Natural killer cell (primary cell): ENCODE results near the gene EXOC1. TPM values are rescaled to one million over a fixed set of nuclear protein-coding genes. Genes with fewer than 3 reads are reported as not detected.

ENCODE experiments used
- ATAC-seq, 3 donors: fragments of 150-1000 bp in 2 of 3; fragments of 200-7000 bp in 1 of 3; cut with Tn5 transposase; 1 replicate in 1 of 3; 2 replicates in 2 of 3; pipeline ENCODE4 v1.10.0; 2021; ENCODE audit warnings: mild to moderate bottlenecking in 2 of 3, moderate library complexity in 2 of 3
- DNase-seq, 2 donors: peaks; one replicate each; pipeline versions ENCODE4 v3.0.0 to v3.0.0-alpha.2; 2013 to 2021; ENCODE audit warnings: mixed read lengths in 1 of 2
- H3K27ac ChIP-seq: one replicate; pipeline ENCODE4 v1.5.1; 2013; ENCODE audit warnings: mild to moderate bottlenecking, low read length
- H3K27me3 ChIP-seq: one replicate; pipeline ENCODE4 v1.6.1; 2013; ENCODE audit warnings: low read length; ENCODE audit not compliant: control insufficient read depth, insufficient read depth
- H3K36me3 ChIP-seq: one replicate; pipeline ENCODE4 v1.6.1; 2013; ENCODE audit warnings: low read length; ENCODE audit not compliant: control insufficient read depth, insufficient read depth
- H3K4me1 ChIP-seq: one replicate; pipeline ENCODE4 v1.6.1; 2013; ENCODE audit warnings: low read length; ENCODE audit not compliant: control insufficient read depth, insufficient read depth
- H3K4me3 ChIP-seq: one replicate; pipeline ENCODE4 v1.5.1; 2013; ENCODE audit warnings: low read length
- H3K9me3 ChIP-seq: one replicate; pipeline ENCODE4 v1.6.1; 2013; ENCODE audit warnings: low read length; ENCODE audit not compliant: control insufficient read depth, insufficient read depth
- H3K27ac Mint-ChIP-seq, 2 donors: one replicate each; pipeline ENCODE4 v1.8.0; 2022; ENCODE audit warnings: mild to moderate bottlenecking in 2 of 2, mixed read lengths in 2 of 2, moderate library complexity in 1 of 2
- H3K27me3 Mint-ChIP-seq, 2 donors: one replicate each; pipeline ENCODE4 v1.8.0; 2022; ENCODE audit warnings: low read depth in 2 of 2, mixed read lengths in 2 of 2
- H3K36me3 Mint-ChIP-seq: one replicate; pipeline ENCODE4 v1.8.0; 2022; ENCODE audit warnings: mixed read lengths
- H3K4me1 Mint-ChIP-seq, 2 donors: one replicate each; pipeline ENCODE4 v1.8.0; 2022; ENCODE audit warnings: mixed read lengths in 2 of 2
- H3K4me3 Mint-ChIP-seq: one replicate; pipeline ENCODE4 v1.8.0; 2022; ENCODE audit warnings: mild to moderate bottlenecking, moderate library complexity, mixed read lengths
- H3K9me3 Mint-ChIP-seq, 2 donors: one replicate each; pipeline ENCODE4 v1.8.0; 2022; ENCODE audit warnings: mixed read lengths in 2 of 2
- CTCF ChIP-seq: fragments of 200-600 bp; IDR thresholded peaks from one replicate; pipeline ENCODE4 v1.8.0; 2022; ENCODE audit warnings: antibody characterized with exemption
- WGBS: methylation state at CpG from one replicate; pipeline ENCODE4 v1.1.7; 2013; ENCODE audit warnings: missing lambda C conversion rate; ENCODE audit not compliant: insufficient coverage; 5-methylcytosine and 5-hydroxymethylcytosine counted together
- intact Hi-C: fragments of 100-400 bp; cut with micrococcal nuclease; formaldehyde crosslinking; loops from one replicate; pipeline ENCODE4 v1.14.2; 2022
- total RNA-seq, 4 donors: library from RNA; stranded (reverse); fragments of 120-200 nt in 1 of 4; gene quantifications; one replicate each; pipeline versions ENCODE4 v1.2.3 to v1.2.4, GENCODE V29; 2013 to 2022

EXOC1 gene
- total RNA-seq, 3 donors from 2014 or later (not counting 1 experiment from before 2014, with no cell fraction given): 16.3 to 25.8 (median 20.9) TPM

DNA sequence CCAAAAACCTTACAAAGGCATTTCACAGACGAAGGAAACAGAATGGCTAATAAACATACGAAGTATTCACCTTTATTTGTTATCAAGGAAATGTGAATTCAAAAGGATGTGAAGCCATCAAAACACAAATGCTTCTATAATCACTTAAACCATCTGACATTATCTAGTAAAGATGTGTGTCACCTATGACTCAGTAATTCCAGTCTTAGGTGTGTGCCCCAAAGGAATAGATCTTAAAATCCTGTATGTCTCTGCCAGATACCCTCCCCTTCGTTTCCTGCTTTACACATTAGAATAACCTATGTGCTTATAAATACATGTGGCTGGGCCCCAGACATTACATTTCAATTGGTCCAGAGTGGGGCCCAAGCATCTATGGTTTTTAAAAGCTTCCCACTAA is 53.5 kb downstream of the EXOC1 start:
- no peak for TF ChIP-seq CTCF
- DNase-seq (peak in 1 of 2 donors; percentile 8), ATAC-seq (no peak)
- peak overlapping the region; percentile 41 to 51 for H3K27ac Mint-ChIP-seq
- intact Hi-C loops: no loop called here
- Histone ChIP-seq H3K9me3 (no peaks in the 10 kb centered on the region), H3K27ac (no peak overlapping the region), H3K36me3 (peaks cover 29% of the 10 kb centered on the region), H3K4me3 (no peak overlapping the region), H3K4me1 (no peaks in the 10 kb centered on the region), H3K27me3 (no peaks in the 10 kb centered on the region)
- H3K9me3 Mint-ChIP-seq: no peaks in the 10 kb centered on the region
- WGBS: 67% methylated on average over 1 of the region's 3 CpGs
- H3K36me3 Mint-ChIP-seq: peaks cover 7% of the 10 kb centered on the region
- no peaks in the 10 kb centered on the region for H3K27me3 Mint-ChIP-seq
- H3K4me1 Mint-ChIP-seq: peaks cover 9 to 11% of the 10 kb centered on the region in 2 donors
- no peak overlapping the region for H3K4me3 Mint-ChIP-seq

- TF ChIP-seq CTCF: no peak
- Histone ChIP-seq H3K9me3 (no peaks in the 10 kb centered on the region), H3K4me3 (no peak overlapping the region), H3K27ac (no peak overlapping the region), H3K4me1 (no peaks in the 10 kb centered on the region), H3K27me3 (no peaks in the 10 kb centered on the region), H3K36me3 (peaks cover 25% of the 10 kb centered on the region)
- Mint-ChIP-seq H3K9me3 (no peaks in the 10 kb centered on the region), H3K27me3 (no peaks in the 10 kb centered on the region), H3K4me3 (peak overlapping the region; percentile 50), H3K27ac (peak overlapping the region; percentile 41 to 51), H3K36me3 (peaks cover 3% of the 10 kb centered on the region), H3K4me1 (peaks cover 9 to 11% of the 10 kb centered on the region in 2 donors)
- intact Hi-C loops: no loop called here
- DNase-seq: no peak
- peak in 1 of 3 donors; percentile 34 for ATAC-seq
Observed at GRCh38 chr4:55907469-55907868, 54.0 kb downstream of the EXOC1 start.

- Histone ChIP-seq H3K4me1 (no peaks in the 10 kb centered on the region), H3K4me3 (no peak overlapping the region), H3K9me3 (no peaks in the 10 kb centered on the region), H3K27me3 (no peaks in the 10 kb centered on the region), H3K36me3 (peaks cover 5% of the 10 kb centered on the region), H3K27ac (no peak overlapping the region)
- no peak for TF ChIP-seq CTCF
- no peaks in the 10 kb centered on the region for H3K9me3 Mint-ChIP-seq
- no peaks in the 10 kb centered on the region for H3K27me3 Mint-ChIP-seq
- no peaks in the 10 kb centered on the region for H3K36me3 Mint-ChIP-seq
- peaks cover 9 to 11% of the 10 kb centered on the region in 2 donors for H3K4me1 Mint-ChIP-seq
- ATAC-seq (no peak), DNase-seq (no peak)
- H3K4me3 Mint-ChIP-seq: no peak overlapping the region
- no peak overlapping the region for H3K27ac Mint-ChIP-seq
- 100% methylated on average over 1 of the region's 1 CpG for WGBS
- intact Hi-C loops: no loop called here
Observed at GRCh38 chr4:55910140-55910539, 56.7 kb downstream of the EXOC1 start.

DNA sequence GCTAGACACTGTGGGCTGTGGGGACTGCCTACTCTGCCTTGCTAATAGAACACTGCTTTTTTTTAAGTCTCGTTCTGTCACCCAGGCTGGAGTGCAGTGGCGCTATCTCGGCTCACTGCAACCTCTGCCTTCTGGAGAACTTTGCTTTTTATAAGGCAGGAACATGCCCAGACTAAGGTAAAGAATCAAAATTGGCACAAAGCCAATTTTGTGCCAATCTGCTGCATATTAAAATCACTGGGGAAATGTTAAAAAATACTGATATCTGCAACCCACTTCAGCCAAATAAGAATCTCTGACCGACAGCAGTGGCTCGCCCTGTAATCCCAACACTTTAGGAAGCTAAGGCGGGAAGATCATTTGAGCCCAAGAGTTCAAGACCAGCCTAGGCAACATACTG is 58.8 kb downstream of the EXOC1 start:
- H3K36me3 Mint-ChIP-seq: no peaks in the 10 kb centered on the region
- H3K4me3 Mint-ChIP-seq: no peak overlapping the region
- H3K27ac ChIP-seq: no peak overlapping the region
- no peak for TF ChIP-seq CTCF
- peaks cover 6 to 7% of the 10 kb centered on the region in 2 donors for H3K4me1 Mint-ChIP-seq
- H3K36me3 ChIP-seq: no peaks in the 10 kb centered on the region
- no peaks in the 10 kb centered on the region for H3K9me3 ChIP-seq
- intact Hi-C loops: no loop called here
- H3K4me1 ChIP-seq: no peaks in the 10 kb centered on the region
- no peaks in the 10 kb centered on the region for H3K9me3 Mint-ChIP-seq
- no peak overlapping the region for H3K4me3 ChIP-seq
- H3K27me3 ChIP-seq: no peaks in the 10 kb centered on the region
- ATAC-seq (no peak), DNase-seq (no peak)
- 90% methylated on average over 6 of the region's 6 CpGs for WGBS
- no peaks in the 10 kb centered on the region for H3K27me3 Mint-ChIP-seq
- no peak overlapping the region for H3K27ac Mint-ChIP-seq
